ENCODE data around the gene CACNA1I. TPM values are rescaled to one million over a fixed set of nuclear protein-coding genes. Genes with fewer than 3 reads are reported as not detected.

The CACNA1I gene
- total RNA-seq, 1 donor from 2014 or later: 0.32 TPM

DNA sequence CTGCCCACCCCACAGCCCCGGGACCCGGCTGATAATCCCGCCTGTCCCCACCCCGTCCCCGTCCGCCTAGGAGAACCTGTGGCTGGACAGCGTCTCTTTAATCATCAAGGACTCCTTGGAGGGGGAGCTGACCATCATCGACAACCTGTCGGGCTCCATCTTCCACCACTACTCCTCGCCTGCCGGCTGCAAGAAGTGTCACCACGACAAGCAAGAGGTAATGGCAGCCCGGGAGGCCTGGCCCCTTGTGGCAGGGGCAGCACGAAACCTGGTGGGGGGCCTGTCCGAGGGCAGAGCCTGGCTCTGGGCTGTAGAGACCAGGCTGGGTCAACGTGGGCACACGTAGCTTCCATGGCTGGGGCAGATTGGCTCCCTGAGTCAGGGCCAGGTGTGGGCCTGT is 109.1 kb downstream of the CACNA1I start:
- TF ChIP-seq, protein P1, sequence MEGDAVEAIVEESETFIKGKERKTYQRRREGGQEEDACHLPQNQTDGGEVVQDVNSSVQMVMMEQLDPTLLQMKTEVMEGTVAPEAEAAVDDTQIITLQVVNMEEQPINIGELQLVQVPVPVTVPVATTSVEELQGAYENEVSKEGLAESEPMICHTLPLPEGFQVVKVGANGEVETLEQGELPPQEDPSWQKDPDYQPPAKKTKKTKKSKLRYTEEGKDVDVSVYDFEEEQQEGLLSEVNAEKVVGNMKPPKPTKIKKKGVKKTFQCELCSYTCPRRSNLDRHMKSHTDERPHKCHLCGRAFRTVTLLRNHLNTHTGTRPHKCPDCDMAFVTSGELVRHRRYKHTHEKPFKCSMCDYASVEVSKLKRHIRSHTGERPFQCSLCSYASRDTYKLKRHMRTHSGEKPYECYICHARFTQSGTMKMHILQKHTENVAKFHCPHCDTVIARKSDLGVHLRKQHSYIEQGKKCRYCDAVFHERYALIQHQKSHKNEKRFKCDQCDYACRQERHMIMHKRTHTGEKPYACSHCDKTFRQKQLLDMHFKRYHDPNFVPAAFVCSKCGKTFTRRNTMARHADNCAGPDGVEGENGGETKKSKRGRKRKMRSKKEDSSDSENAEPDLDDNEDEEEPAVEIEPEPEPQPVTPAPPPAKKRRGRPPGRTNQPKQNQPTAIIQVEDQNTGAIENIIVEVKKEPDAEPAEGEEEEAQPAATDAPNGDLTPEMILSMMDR (IDR thresholded peaks at IDR 0.05): no peak
- intact Hi-C loops (cut with DNase I): no loop called here
- peaks cover 16% of the 10 kb centered on the region for H3K27me3 ChIP-seq
- ATAC-seq (no peak), DNase-seq (no peak)
- no peaks in the 10 kb centered on the region for H3K9me3 ChIP-seq
- H3K27ac ChIP-seq: no peak overlapping the region
- no peak overlapping the region for H3K4me3 ChIP-seq
- H3K4me1 ChIP-seq: no peaks in the 10 kb centered on the region
- no peaks in the 10 kb centered on the region for H3K36me3 ChIP-seq

DNA sequence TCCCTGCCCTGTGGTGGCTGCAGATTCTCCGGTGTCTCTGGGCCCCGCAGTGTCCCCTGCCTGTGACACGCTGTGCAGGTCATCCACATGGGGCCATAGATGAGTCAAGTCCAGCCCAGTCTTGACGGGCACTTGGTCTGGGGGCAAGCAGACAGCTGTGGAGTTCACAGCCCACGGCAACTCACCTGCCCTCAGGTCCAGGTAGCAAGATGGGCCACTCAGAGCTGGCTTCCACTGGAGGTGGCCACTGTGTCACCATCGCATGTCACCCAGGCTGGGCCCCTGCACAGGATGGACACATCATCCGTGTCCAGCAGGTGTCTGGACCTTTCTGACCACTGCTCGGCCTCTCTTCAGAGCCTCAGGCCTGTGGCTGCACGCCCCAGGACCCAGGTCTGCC is 109.9 kb downstream of the CACNA1I start:
- Histone ChIP-seq H3K36me3 (no peaks in the 10 kb centered on the region), H3K27ac (no peak overlapping the region), H3K4me1 (no peaks in the 10 kb centered on the region), H3K4me3 (no peak overlapping the region), H3K27me3 (peaks cover 21% of the 10 kb centered on the region), H3K9me3 (no peaks in the 10 kb centered on the region)
- ATAC-seq: no peak
- intact Hi-C loops (cut with DNase I): no loop called here
- TF ChIP-seq, protein P1 (IDR thresholded peaks at IDR 0.05): no peak
- DNase-seq: no peak

GRCh38 chr22:39681038-39681861 is 110.7 kb downstream of the CACNA1I start:
- intact Hi-C loops (cut with DNase I): no loop called here
- TF ChIP-seq, protein P1 (IDR thresholded peaks at IDR 0.05): no peak

GRCh38 chr22:39682994-39683393 is 112.4 kb downstream of the CACNA1I start:
- peaks cover 36% of the 10 kb centered on the region for H3K27me3 ChIP-seq
- no peaks in the 10 kb centered on the region for H3K9me3 ChIP-seq
- intact Hi-C loops (cut with DNase I): no loop called here
- DNase-seq (no peak), ATAC-seq (no peak)
- no peaks in the 10 kb centered on the region for H3K36me3 ChIP-seq
- H3K4me3 ChIP-seq: no peak overlapping the region
- H3K4me1 ChIP-seq: no peaks in the 10 kb centered on the region
- no peak overlapping the region for H3K27ac ChIP-seq
- TF ChIP-seq, protein P1 (IDR thresholded peaks at IDR 0.05): no peak

More at GRCh38 chr22:39681038-39681861, 110.7 kb downstream of the CACNA1I start:
- Histone ChIP-seq H3K27me3 (peaks cover 18% of the 10 kb centered on the region), H3K27ac (no peak overlapping the region), H3K4me3 (no peak overlapping the region), H3K36me3 (no peaks in the 10 kb centered on the region), H3K4me1 (no peaks in the 10 kb centered on the region), H3K9me3 (no peaks in the 10 kb centered on the region)
- DNase-seq (no peak), ATAC-seq (no peak)

- intact Hi-C loops (cut with DNase I): no loop called here
- H3K4me3 ChIP-seq: no peak overlapping the region
- H3K36me3 ChIP-seq: no peaks in the 10 kb centered on the region
- TF ChIP-seq, protein P1 (IDR thresholded peaks at IDR 0.05): no peak
- H3K27ac ChIP-seq: no peak overlapping the region
- no peaks in the 10 kb centered on the region for H3K9me3 ChIP-seq
- H3K27me3 ChIP-seq: peaks cover 42% of the 10 kb centered on the region
- H3K4me1 ChIP-seq: no peaks in the 10 kb centered on the region
- no peak for DNase-seq
- no peak for ATAC-seq
Measured at GRCh38 chr22:39683639-39684038, 113.1 kb downstream of the CACNA1I start.
